HepG2 (cell line): ENCODE measurements around the gene ROMO1. TPM values are rescaled to one million over a fixed set of nuclear protein-coding genes. Genes with fewer than 3 reads are reported as not detected.

Experiments used
- AGO2 ChIP-seq: fragments of 200-400 bp; formaldehyde crosslinking; optimal IDR thresholded peaks from 2 replicates; pipeline ENCODE3; 2017; ENCODE audit warnings: mild to moderate bottlenecking, low read depth, low read length, moderate library complexity
- ELF1 ChIP-seq: sonication (generic); formaldehyde crosslinking; IDR thresholded peaks from 2 replicates; pipeline ENCODE4 v1.4.0; 2020; ENCODE audit warnings: missing genetic modification reagents
- KAT7 ChIP-seq: IDR thresholded peaks from 2 replicates; pipeline ENCODE4 v1.6.1; 2018; ENCODE audit warnings: borderline replicate concordance, missing compliant biosample characterization
- MTF2 ChIP-seq: sonication (generic); formaldehyde crosslinking; IDR thresholded peaks from 2 replicates; pipeline ENCODE4 v1.5.0; 2020; ENCODE audit warnings: missing genetic modification reagents, borderline replicate concordance
- MXD4 ChIP-seq: IDR thresholded peaks from 2 replicates; pipeline ENCODE4 v1.6.1; 2016; ENCODE audit warnings: mild to moderate bottlenecking, missing biosample characterization, missing genetic modification reagents
- NR2F2 ChIP-seq: IDR thresholded peaks from 2 replicates; pipeline ENCODE4 v1.6.1; 2012; ENCODE audit warnings: low read depth, inconsistent platforms, borderline replicate concordance
- YEATS4 ChIP-seq: sonication (generic); formaldehyde crosslinking; IDR thresholded peaks from 2 replicates; pipeline ENCODE4 v1.4.0; 2020; ENCODE audit warnings: missing genetic modification reagents, borderline replicate concordance
- ZBTB38 ChIP-seq: sonication (generic); formaldehyde crosslinking; IDR thresholded peaks from 2 replicates; pipeline ENCODE4 v1.5.1; 2020; ENCODE audit warnings: mild to moderate bottlenecking, missing genetic modification reagents
- ZFP62 ChIP-seq: sonication (generic); formaldehyde crosslinking; IDR thresholded peaks from 2 replicates; pipeline ENCODE4 v1.4.0; 2020; ENCODE audit warnings: missing genetic modification reagents
- ZKSCAN5 ChIP-seq: sonication (generic); formaldehyde crosslinking; IDR thresholded peaks from 2 replicates; pipeline ENCODE4 v1.5.1; 2020; ENCODE audit warnings: mild to moderate bottlenecking, missing genetic modification reagents
- ZNF615 ChIP-seq: sonication (generic); formaldehyde crosslinking; IDR thresholded peaks from 2 replicates; pipeline ENCODE4 v1.5.0; 2020; ENCODE audit warnings: mild to moderate bottlenecking, missing genetic modification reagents, borderline replicate concordance
- ZNF720 ChIP-seq: sonication (generic); formaldehyde crosslinking; IDR thresholded peaks from 2 replicates; pipeline ENCODE4 v1.4.0; 2020; ENCODE audit warnings: missing genetic modification reagents
- polyA plus RNA-seq, 8 experiments: library from polyadenylated mRNA; depleted of rRNA in 3 of 8; stranded (reverse) in 7 of 8; unstranded in 1 of 8; fragments of >200 nt; fragmentation: Illumina TruSeq in 4 of 8; extraction: Trizol in 4 of 8; gene quantifications; 2 replicates each; pipeline versions ENCODE4 v1.2.1 to v1.2.3, GENCODE V29; 2011 to 2016; ENCODE audit warnings: low read depth in 4 of 8, missing spikeins in 1 of 8, mixed read lengths in 1 of 8; ENCODE audit not compliant: insufficient read depth in 1 of 8
- total RNA-seq, 5 experiments: library from RNA; depleted of rRNA; stranded (reverse); fragments of >200 nt; fragmentation: Illumina TruSeq; extraction: Trizol; gene quantifications; 2 replicates each; pipeline ENCODE4 v1.2.3, GENCODE V29; 2016; ENCODE audit warnings: low read depth in 1 of 5
- TF ChIP-seq, protein P1 (sequence below): sonication (generic); formaldehyde crosslinking; IDR thresholded peaks from 2 replicates; pipeline ENCODE4 v1.5.1; 2020; ENCODE audit warnings: mild to moderate bottlenecking, missing genetic modification reagents, moderate library complexity
- TF ChIP-seq, protein P2 (sequence below): IDR thresholded peaks from 2 replicates; pipeline ENCODE4 v1.6.1; 2012; ENCODE audit warnings: low read length, improper control_type of control experiment
- TF ChIP-seq, protein P3 (sequence below): sonication (generic); formaldehyde crosslinking; IDR thresholded peaks from 2 replicates; pipeline ENCODE4 v1.4.0; 2020; ENCODE audit warnings: missing genetic modification reagents; ENCODE audit errors: not compliant biosample characterization
- TF ChIP-seq, protein P4 (sequence below): sonication (generic); formaldehyde crosslinking; IDR thresholded peaks from 2 replicates; pipeline ENCODE4 v1.4.0; 2020; ENCODE audit warnings: missing genetic modification reagents, borderline replicate concordance
- TF ChIP-seq, protein P5 (sequence below): sonication (generic); formaldehyde crosslinking; IDR thresholded peaks from 2 replicates; pipeline ENCODE4 v1.4.0; 2020; ENCODE audit warnings: missing genetic modification reagents
- TF ChIP-seq, protein P6 (sequence below): IDR thresholded peaks from 2 replicates; pipeline ENCODE4 v1.6.1; 2016; ENCODE audit warnings: mild to moderate bottlenecking, missing biosample characterization, missing genetic modification reagents

The ROMO1 gene
- total and polyA plus RNA-seq, 2 of the 13 experiments (the other 11 are each of a cell fraction or from before 2014, with no cell fraction given): 636 to 755 TPM

DNA sequence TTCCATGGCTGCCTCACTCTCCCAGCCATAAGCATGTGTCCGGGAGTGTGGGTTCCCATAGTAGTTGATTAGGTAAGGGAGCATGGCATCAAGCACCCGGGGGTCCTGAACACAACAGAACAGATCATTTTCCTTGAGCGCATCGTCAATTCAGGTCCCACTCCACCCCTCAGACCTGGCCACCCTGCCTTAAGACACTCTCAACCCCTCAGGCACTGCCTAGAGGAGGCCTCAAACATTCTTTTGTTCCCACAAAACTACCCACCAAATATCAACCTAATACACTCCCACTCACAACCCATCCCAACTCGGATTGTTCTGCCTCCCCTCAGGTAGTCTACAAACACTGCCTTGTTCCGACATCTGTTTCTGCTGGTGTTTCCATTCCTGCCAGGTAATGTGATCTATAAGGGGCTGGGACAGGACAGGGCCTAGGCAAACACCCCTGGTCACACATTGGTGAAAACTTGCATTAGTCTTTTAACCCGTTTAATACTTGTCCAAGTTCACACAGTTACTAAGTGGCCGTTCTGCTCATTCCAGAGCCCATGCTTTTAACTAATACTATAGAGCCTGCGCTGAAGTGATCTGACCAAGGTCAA lies 1.4 kb upstream of the ROMO1 start (continued):
- TF ChIP-seq, protein P1, sequence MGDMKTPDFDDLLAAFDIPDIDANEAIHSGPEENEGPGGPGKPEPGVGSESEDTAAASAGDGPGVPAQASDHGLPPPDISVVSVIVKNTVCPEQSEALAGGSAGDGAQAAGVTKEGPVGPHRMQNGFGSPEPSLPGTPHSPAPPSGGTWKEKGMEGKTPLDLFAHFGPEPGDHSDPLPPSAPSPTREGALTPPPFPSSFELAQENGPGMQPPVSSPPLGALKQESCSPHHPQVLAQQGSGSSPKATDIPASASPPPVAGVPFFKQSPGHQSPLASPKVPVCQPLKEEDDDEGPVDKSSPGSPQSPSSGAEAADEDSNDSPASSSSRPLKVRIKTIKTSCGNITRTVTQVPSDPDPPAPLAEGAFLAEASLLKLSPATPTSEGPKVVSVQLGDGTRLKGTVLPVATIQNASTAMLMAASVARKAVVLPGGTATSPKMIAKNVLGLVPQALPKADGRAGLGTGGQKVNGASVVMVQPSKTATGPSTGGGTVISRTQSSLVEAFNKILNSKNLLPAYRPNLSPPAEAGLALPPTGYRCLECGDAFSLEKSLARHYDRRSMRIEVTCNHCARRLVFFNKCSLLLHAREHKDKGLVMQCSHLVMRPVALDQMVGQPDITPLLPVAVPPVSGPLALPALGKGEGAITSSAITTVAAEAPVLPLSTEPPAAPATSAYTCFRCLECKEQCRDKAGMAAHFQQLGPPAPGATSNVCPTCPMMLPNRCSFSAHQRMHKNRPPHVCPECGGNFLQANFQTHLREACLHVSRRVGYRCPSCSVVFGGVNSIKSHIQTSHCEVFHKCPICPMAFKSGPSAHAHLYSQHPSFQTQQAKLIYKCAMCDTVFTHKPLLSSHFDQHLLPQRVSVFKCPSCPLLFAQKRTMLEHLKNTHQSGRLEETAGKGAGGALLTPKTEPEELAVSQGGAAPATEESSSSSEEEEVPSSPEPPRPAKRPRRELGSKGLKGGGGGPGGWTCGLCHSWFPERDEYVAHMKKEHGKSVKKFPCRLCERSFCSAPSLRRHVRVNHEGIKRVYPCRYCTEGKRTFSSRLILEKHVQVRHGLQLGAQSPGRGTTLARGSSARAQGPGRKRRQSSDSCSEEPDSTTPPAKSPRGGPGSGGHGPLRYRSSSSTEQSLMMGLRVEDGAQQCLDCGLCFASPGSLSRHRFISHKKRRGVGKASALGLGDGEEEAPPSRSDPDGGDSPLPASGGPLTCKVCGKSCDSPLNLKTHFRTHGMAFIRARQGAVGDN (CRISPR knock-in tag): no peak; the same call in 1 of the 2 replicates
- TF ChIP-seq NR2F2 (no peak), KAT7 (CRISPR knock-in tag) (no peak), ZNF720 (CRISPR knock-in tag) (no peak), ZBTB38 (no peak), MXD4 (no peak), YEATS4 (CRISPR knock-in tag) (no peak), ZNF615 (CRISPR knock-in tag) (no peak), ZFP62 (no peak), ZKSCAN5 (CRISPR knock-in tag) (no peak), AGO2 (no peak), MTF2 (CRISPR knock-in tag) (no peak), ELF1 (no peak)
- TF ChIP-seq, protein P2, sequence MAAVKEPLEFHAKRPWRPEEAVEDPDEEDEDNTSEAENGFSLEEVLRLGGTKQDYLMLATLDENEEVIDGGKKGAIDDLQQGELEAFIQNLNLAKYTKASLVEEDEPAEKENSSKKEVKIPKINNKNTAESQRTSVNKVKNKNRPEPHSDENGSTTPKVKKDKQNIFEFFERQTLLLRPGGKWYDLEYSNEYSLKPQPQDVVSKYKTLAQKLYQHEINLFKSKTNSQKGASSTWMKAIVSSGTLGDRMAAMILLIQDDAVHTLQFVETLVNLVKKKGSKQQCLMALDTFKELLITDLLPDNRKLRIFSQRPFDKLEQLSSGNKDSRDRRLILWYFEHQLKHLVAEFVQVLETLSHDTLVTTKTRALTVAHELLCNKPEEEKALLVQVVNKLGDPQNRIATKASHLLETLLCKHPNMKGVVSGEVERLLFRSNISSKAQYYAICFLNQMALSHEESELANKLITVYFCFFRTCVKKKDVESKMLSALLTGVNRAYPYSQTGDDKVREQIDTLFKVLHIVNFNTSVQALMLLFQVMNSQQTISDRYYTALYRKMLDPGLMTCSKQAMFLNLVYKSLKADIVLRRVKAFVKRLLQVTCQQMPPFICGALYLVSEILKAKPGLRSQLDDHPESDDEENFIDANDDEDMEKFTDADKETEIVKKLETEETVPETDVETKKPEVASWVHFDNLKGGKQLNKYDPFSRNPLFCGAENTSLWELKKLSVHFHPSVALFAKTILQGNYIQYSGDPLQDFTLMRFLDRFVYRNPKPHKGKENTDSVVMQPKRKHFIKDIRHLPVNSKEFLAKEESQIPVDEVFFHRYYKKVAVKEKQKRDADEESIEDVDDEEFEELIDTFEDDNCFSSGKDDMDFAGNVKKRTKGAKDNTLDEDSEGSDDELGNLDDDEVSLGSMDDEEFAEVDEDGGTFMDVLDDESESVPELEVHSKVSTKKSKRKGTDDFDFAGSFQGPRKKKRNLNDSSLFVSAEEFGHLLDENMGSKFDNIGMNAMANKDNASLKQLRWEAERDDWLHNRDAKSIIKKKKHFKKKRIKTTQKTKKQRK: no peak
- TF ChIP-seq, protein P3, sequence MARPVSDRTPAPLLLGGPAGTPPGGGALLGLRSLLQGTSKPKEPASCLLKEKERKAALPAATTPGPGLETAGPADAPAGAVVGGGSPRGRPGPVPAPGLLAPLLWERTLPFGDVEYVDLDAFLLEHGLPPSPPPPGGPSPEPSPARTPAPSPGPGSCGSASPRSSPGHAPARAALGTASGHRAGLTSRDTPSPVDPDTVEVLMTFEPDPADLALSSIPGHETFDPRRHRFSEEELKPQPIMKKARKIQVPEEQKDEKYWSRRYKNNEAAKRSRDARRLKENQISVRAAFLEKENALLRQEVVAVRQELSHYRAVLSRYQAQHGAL (CRISPR knock-in tag): no peak
- TF ChIP-seq, protein P4, sequence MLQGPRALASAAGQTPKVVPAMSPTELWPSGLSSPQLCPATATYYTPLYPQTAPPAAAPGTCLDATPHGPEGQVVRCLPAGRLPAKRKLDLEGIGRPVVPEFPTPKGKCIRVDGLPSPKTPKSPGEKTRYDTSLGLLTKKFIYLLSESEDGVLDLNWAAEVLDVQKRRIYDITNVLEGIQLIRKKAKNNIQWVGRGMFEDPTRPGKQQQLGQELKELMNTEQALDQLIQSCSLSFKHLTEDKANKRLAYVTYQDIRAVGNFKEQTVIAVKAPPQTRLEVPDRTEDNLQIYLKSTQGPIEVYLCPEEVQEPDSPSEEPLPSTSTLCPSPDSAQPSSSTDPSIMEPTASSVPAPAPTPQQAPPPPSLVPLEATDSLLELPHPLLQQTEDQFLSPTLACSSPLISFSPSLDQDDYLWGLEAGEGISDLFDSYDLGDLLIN (CRISPR knock-in tag): no peak
- TF ChIP-seq, protein P5, sequence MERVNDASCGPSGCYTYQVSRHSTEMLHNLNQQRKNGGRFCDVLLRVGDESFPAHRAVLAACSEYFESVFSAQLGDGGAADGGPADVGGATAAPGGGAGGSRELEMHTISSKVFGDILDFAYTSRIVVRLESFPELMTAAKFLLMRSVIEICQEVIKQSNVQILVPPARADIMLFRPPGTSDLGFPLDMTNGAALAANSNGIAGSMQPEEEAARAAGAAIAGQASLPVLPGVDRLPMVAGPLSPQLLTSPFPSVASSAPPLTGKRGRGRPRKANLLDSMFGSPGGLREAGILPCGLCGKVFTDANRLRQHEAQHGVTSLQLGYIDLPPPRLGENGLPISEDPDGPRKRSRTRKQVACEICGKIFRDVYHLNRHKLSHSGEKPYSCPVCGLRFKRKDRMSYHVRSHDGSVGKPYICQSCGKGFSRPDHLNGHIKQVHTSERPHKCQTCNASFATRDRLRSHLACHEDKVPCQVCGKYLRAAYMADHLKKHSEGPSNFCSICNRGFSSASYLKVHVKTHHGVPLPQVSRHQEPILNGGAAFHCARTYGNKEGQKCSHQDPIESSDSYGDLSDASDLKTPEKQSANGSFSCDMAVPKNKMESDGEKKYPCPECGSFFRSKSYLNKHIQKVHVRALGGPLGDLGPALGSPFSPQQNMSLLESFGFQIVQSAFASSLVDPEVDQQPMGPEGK (CRISPR knock-in tag): no peak
- TF ChIP-seq, protein P6, sequence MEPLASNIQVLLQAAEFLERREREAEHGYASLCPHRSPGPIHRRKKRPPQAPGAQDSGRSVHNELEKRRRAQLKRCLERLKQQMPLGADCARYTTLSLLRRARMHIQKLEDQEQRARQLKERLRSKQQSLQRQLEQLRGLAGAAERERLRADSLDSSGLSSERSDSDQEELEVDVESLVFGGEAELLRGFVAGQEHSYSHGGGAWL: no peak; the same call in 1 of the 2 replicates
